Neural cell (in vitro differentiated cells): ENCODE results near the gene TGFA. TPM values are rescaled to one million over a fixed set of nuclear protein-coding genes. Genes with fewer than 3 reads are reported as not detected.

Experiments used
- H2AFZ ChIP-seq: fragments of 200-600, 300-800 bp; sonication (generic), shearing (Covaris generic); 2 replicates; pipeline ENCODE4 v1.6.0; 2014; ENCODE audit warnings: low read depth, mild to moderate bottlenecking, antibody characterized with exemption, low read length, moderate library complexity
- H3F3A ChIP-seq: fragments of 200-600 bp; shearing (Covaris generic); 2 replicates; pipeline ENCODE4 v1.6.1; 2016; ENCODE audit warnings: mild to moderate bottlenecking, moderate library complexity, mixed read lengths, antibody characterized with exemption, low read length; ENCODE audit not compliant: insufficient read depth, poor library complexity, severe bottlenecking
- H3K27ac ChIP-seq: fragments of 200-600, 300-800 bp; sonication (generic), shearing (Covaris generic); 2 replicates; pipeline ENCODE4 v1.5.1; 2014; ENCODE audit warnings: mild to moderate bottlenecking, low read length, moderate library complexity
- H3K27me3 ChIP-seq: fragments of 300-800, 200-600 bp; sonication (generic), shearing (Covaris generic); 2 replicates; pipeline ENCODE4 v1.6.0; 2014; ENCODE audit warnings: mild to moderate bottlenecking, low read depth, low read length, moderate library complexity; ENCODE audit not compliant: insufficient read depth
- H3K36me3 ChIP-seq: fragments of 300-800, 200-600 bp; sonication (generic), shearing (Covaris generic); 2 replicates; pipeline ENCODE4 v1.5.1; 2014; ENCODE audit warnings: mild to moderate bottlenecking, antibody characterized with exemption, low read length, moderate library complexity; ENCODE audit not compliant: insufficient read depth
- H3K4me2 ChIP-seq: fragments of 300-800, 200-600 bp; sonication (generic), shearing (Covaris generic); 2 replicates; pipeline ENCODE4 v1.6.0; 2014; ENCODE audit warnings: mild to moderate bottlenecking, low read length
- H3K4me3 ChIP-seq: fragments of 300-800, 200-600 bp; sonication (generic), shearing (Covaris generic); 2 replicates; pipeline ENCODE4 v1.5.1; 2014; ENCODE audit warnings: mild to moderate bottlenecking, low read length, moderate library complexity
- H3K79me2 ChIP-seq: fragments of 200-600 bp; shearing (Covaris generic); replicated peaks from 2 replicates; pipeline ENCODE4 v1.6.0; 2014; ENCODE audit warnings: mild to moderate bottlenecking, low read length, moderate library complexity; ENCODE audit not compliant: insufficient read depth
- H3K9ac ChIP-seq: fragments of 300-800, 200-600 bp; sonication (generic), shearing (Covaris generic); 2 replicates; pipeline ENCODE4 v1.6.1; 2016; ENCODE audit warnings: mild to moderate bottlenecking, low read length, mixed read lengths
- H3K9me2 ChIP-seq: fragments of 200-600 bp; shearing (Covaris generic); 2 replicates; pipeline ENCODE4 v1.6.1; 2016; ENCODE audit warnings: mild to moderate bottlenecking, low read length, mixed read lengths; ENCODE audit not compliant: insufficient read depth
- H3K9me3 ChIP-seq: fragments of 200-600, 300-800 bp; sonication (generic), shearing (Covaris generic); 2 replicates; pipeline ENCODE4 v1.6.1; 2016; ENCODE audit warnings: mild to moderate bottlenecking, mixed run types, low read length, moderate library complexity, mixed read lengths
- H4K20me1 ChIP-seq: fragments of 200-600 bp; shearing (Covaris generic); 2 replicates; pipeline ENCODE4 v1.6.1; 2016; ENCODE audit warnings: mild to moderate bottlenecking, mixed run types; ENCODE audit not compliant: insufficient read depth
- EP300 ChIP-seq: fragments of 450-650 bp; conservative IDR thresholded peaks from 2 replicates; pipeline ENCODE4 v1.6.1; 2014; ENCODE audit warnings: antibody characterized with exemption, mild to moderate bottlenecking, moderate library complexity; ENCODE audit not compliant: poor library complexity, severe bottlenecking
- EZH2 ChIP-seq: fragments of 200-600, 300-800 bp; shearing (Covaris generic), sonication (generic); IDR thresholded peaks from 2 replicates; pipeline ENCODE4 v1.6.1; 2014; ENCODE audit warnings: antibody characterized with exemption, low read length, borderline replicate concordance, mild to moderate bottlenecking; ENCODE audit not compliant: insufficient read depth, poor library complexity, severe bottlenecking
- MXI1 ChIP-seq: fragments of 450-650 bp; conservative IDR thresholded peaks from 2 replicates; pipeline ENCODE4 v1.6.1; 2014; ENCODE audit warnings: antibody characterized with exemption, mild to moderate bottlenecking; ENCODE audit not compliant: poor library complexity, severe bottlenecking
- POLR2AphosphoS5 ChIP-seq: IDR thresholded peaks from 2 replicates; pipeline ENCODE4 v1.6.1; 2012
- RAD21 ChIP-seq: fragments of 450-650 bp; conservative IDR thresholded peaks from 2 replicates; pipeline ENCODE4 v1.6.1; 2014; ENCODE audit warnings: antibody characterized with exemption, mild to moderate bottlenecking, moderate library complexity
- SMC3 ChIP-seq: fragments of 450-650 bp; conservative IDR thresholded peaks from 2 replicates; pipeline ENCODE4 v1.6.1; 2014; ENCODE audit warnings: antibody characterized with exemption, mild to moderate bottlenecking, moderate library complexity; ENCODE audit not compliant: poor library complexity
- TAF1 ChIP-seq: IDR thresholded peaks from 2 replicates; pipeline ENCODE4 v1.6.1; 2012; ENCODE audit warnings: low read depth
- polyA plus RNA-seq: library from polyadenylated mRNA; depleted of rRNA; stranded (reverse); fragments of >200 nt; gene quantifications from 2 replicates; pipeline ENCODE4 v1.2.3, GENCODE V29; 2014
- TF ChIP-seq, protein P1 (sequence below): IDR thresholded peaks from 2 replicates; pipeline ENCODE4 v1.6.1; 2012; ENCODE audit warnings: borderline replicate concordance
- TF ChIP-seq, protein P2 (sequence below): fragments of 450-650 bp; IDR thresholded peaks from 2 replicates; pipeline ENCODE4 v1.5.1; 2014; ENCODE audit warnings: antibody characterized with exemption, mild to moderate bottlenecking, moderate library complexity; ENCODE audit not compliant: poor library complexity, severe bottlenecking

TGFA gene
- polyA plus RNA-seq, 1 donor from 2014 or later = 0.85 TPM

DNA sequence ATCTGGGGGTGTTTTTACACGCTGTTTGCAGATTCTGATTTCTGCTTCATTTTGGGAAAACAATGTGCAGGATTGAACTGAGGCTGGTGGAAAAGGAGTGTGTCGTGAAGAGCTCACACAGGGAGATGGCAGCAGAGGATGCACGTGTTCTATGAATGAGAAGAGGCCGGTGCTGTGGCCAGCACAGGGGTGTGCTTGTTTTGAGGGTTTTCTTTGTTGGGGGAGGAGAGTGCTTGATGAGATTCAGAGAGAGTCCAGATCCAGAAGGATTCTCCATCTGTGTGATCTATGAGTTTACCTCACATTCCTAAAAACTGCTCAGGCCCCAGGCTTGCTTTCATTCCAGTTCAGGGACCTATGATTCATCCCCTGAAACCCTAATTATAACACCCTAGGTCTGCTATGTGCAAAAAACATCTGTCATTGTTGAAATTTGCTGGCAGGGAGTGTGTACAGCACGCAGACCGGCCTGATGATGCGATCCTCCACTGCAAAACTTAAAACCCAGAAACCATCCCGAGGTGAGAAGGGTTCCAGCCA is 12.1 kb downstream of the TGFA start:
- Histone ChIP-seq H3K4me2 (no peak overlapping the region), H3K9me3 (no peaks in the 10 kb centered on the region), H2AFZ (no peak overlapping the region), H3K79me2 (no peaks in the 10 kb centered on the region), H3K9me2 (no peaks in the 10 kb centered on the region), H4K20me1 (no peaks in the 10 kb centered on the region), H3K9ac (no peak overlapping the region), H3K27me3 (no peaks in the 10 kb centered on the region), H3K4me3 (no peak overlapping the region), H3K36me3 (no peaks in the 10 kb centered on the region), H3F3A (no peaks in the 10 kb centered on the region), H3K27ac (no peak overlapping the region)
- TF ChIP-seq EZH2 (no peak), POLR2AphosphoS5 (no peak), TAF1 (no peak), SMC3 (no peak), MXI1 (no peak), EP300 (no peak), RAD21 (no peak)
- TF ChIP-seq, protein P1, sequence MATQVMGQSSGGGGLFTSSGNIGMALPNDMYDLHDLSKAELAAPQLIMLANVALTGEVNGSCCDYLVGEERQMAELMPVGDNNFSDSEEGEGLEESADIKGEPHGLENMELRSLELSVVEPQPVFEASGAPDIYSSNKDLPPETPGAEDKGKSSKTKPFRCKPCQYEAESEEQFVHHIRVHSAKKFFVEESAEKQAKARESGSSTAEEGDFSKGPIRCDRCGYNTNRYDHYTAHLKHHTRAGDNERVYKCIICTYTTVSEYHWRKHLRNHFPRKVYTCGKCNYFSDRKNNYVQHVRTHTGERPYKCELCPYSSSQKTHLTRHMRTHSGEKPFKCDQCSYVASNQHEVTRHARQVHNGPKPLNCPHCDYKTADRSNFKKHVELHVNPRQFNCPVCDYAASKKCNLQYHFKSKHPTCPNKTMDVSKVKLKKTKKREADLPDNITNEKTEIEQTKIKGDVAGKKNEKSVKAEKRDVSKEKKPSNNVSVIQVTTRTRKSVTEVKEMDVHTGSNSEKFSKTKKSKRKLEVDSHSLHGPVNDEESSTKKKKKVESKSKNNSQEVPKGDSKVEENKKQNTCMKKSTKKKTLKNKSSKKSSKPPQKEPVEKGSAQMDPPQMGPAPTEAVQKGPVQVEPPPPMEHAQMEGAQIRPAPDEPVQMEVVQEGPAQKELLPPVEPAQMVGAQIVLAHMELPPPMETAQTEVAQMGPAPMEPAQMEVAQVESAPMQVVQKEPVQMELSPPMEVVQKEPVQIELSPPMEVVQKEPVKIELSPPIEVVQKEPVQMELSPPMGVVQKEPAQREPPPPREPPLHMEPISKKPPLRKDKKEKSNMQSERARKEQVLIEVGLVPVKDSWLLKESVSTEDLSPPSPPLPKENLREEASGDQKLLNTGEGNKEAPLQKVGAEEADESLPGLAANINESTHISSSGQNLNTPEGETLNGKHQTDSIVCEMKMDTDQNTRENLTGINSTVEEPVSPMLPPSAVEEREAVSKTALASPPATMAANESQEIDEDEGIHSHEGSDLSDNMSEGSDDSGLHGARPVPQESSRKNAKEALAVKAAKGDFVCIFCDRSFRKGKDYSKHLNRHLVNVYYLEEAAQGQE = no peak
- TF ChIP-seq, protein P2, sequence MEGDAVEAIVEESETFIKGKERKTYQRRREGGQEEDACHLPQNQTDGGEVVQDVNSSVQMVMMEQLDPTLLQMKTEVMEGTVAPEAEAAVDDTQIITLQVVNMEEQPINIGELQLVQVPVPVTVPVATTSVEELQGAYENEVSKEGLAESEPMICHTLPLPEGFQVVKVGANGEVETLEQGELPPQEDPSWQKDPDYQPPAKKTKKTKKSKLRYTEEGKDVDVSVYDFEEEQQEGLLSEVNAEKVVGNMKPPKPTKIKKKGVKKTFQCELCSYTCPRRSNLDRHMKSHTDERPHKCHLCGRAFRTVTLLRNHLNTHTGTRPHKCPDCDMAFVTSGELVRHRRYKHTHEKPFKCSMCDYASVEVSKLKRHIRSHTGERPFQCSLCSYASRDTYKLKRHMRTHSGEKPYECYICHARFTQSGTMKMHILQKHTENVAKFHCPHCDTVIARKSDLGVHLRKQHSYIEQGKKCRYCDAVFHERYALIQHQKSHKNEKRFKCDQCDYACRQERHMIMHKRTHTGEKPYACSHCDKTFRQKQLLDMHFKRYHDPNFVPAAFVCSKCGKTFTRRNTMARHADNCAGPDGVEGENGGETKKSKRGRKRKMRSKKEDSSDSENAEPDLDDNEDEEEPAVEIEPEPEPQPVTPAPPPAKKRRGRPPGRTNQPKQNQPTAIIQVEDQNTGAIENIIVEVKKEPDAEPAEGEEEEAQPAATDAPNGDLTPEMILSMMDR = no peak

DNA sequence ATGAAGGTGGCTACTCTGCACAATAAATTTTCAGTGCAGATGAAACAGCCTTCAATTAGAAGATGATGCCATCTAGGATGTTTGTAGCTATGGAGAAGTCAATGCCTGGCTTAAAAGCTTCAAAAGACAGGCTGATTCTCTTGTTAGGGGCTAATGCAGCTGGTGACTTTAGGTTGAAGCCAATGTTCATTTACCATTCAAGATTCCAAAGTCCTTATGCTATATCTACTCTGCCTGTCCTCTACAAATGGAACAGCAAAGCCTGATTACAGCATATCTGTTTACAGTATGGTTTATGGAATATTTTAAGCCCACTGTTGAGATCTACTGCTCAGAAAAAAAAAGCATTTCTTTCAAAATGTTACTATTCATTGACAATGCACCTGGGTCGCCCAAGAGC is 15.8 kb downstream of the TGFA start:
- no peaks in the 10 kb centered on the region for H3K79me2 ChIP-seq

More for the DNA sequence above, 15.8 kb downstream of the TGFA start:
- Histone ChIP-seq H3F3A (no peaks in the 10 kb centered on the region), H3K27me3 (no peaks in the 10 kb centered on the region), H3K9ac (no peak overlapping the region), H3K36me3 (no peaks in the 10 kb centered on the region), H2AFZ (no peak overlapping the region), H3K4me3 (no peak overlapping the region), H3K4me2 (no peak overlapping the region), H3K9me2 (no peaks in the 10 kb centered on the region), H4K20me1 (no peaks in the 10 kb centered on the region), H3K27ac (no peak overlapping the region), H3K9me3 (peaks cover 5% of the 10 kb centered on the region)
- TF ChIP-seq, protein P2 = no peak
- TF ChIP-seq, protein P1 = no peak
- no peak for TF ChIP-seq EP300
- TF ChIP-seq EZH2 = no peak
